Cardiac muscle cell (in vitro differentiated cells and primary cell): ENCODE data around the gene LRRC49. TPM values are rescaled to one million over a fixed set of nuclear protein-coding genes. Genes with fewer than 3 reads are reported as not detected.
A peak's percentile ranks its signal among the peaks of the same experiment; 100 is the strongest.

ENCODE experiments used
- DNase-seq, 2 donors: peaks; one replicate each; pipeline versions ENCODE4 v3.0.0 to v3.0.0-alpha.2; 2010 to 2017; ENCODE audit warnings: low read depth in 1 of 2, low spot score in 1 of 2
- H3K27ac ChIP-seq: fragments of 200-600 bp; sonication (generic); 2 replicates; pipeline ENCODE4 v1.5.1; 2016
- H3K27me3 ChIP-seq: fragments of 200-600 bp; sonication (generic); 2 replicates; pipeline ENCODE4 v1.6.0; 2016; ENCODE audit warnings: control low read depth
- H3K36me3 ChIP-seq: fragments of 200-600 bp; sonication (generic); 2 replicates; pipeline ENCODE4 v1.5.1; 2016; ENCODE audit warnings: control low read depth
- H3K4me1 ChIP-seq: fragments of 200-600 bp; sonication (generic); 2 replicates; pipeline ENCODE4 v1.8.1; 2017; ENCODE audit warnings: low read depth, mild to moderate bottlenecking, mixed run types
- H3K4me3 ChIP-seq: fragments of 200-600 bp; sonication (generic); 2 replicates; pipeline ENCODE4 v1.5.1; 2016; ENCODE audit warnings: mild to moderate bottlenecking
- H3K9me3 ChIP-seq: fragments of 200-600 bp; sonication (generic); 2 replicates; pipeline ENCODE4 v1.5.1; 2017; ENCODE audit warnings: low read depth, mild to moderate bottlenecking, control low read depth
- CTCF ChIP-seq: IDR thresholded peaks from 2 replicates; pipeline ENCODE4 v1.5.1; 2012; ENCODE audit warnings: low read depth, mild to moderate bottlenecking, low read length
- polyA plus RNA-seq: library from polyadenylated mRNA; unstranded; fragments of >200 nt; fragmentation: Nextera tagmentation; extraction: Ambion mirVana; gene quantifications from 2 replicates; pipeline ENCODE4 v1.2.1, GENCODE V29; 2016
- total RNA-seq: library from RNA; depleted of rRNA; stranded (reverse); fragments of >200 nt; gene quantifications from 2 replicates; pipeline ENCODE4 v1.2.3, GENCODE V29; 2016

LRRC49 gene
- total and polyA plus RNA-seq, 2 experiments from 2014 or later, result 11.6 to 12.5 TPM

DNA sequence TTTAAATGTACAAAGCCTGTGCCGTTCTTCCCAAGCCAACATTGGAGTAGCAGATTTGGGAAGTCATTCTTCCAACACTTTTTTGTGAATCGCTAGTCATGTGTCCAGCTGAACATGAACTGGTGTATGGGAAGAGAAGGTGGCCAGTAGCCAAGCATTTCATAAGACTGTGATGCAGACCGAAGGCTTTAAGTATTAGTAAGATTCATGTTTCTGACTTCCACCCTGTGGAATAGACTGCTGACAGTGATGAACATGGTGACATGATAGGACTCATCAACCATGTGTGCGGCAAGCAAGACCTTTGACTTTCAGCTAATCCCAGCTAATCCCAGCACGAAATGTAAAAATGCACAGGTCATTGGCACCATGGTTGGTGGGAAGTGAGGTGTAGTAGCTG is 174.4 kb downstream of the LRRC49 start:
- no peaks in the 10 kb centered on the region for H3K36me3 ChIP-seq
- H3K27me3 ChIP-seq, result no peaks in the 10 kb centered on the region
- H3K4me1 ChIP-seq, result no peaks in the 10 kb centered on the region
- DNase-seq, result peak in 1 of 2 donors; percentile 92
- H3K4me3 ChIP-seq, result no peak overlapping the region
- no peak overlapping the region for H3K27ac ChIP-seq
- TF ChIP-seq CTCF, result no peak
- no peaks in the 10 kb centered on the region for H3K9me3 ChIP-seq

DNA sequence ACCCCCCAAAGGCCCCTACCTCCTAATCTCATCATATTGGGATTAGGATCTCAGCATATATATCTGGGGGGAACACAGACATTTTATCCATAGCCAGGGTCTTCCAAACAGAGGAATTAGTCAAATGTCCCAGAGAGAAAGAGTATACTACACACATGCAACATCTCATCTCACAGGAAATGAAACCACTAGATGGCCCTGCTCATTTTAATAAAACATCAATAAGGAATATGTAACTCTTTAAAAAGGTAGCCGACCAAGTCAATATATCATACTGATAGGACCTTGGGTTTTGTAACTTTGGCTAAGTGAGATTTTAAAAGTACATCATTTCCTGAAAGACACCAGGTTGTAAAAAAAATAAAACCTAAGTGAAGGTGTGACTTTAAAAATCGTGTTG is 177.1 kb downstream of the LRRC49 start:
- H3K36me3 ChIP-seq, result no peaks in the 10 kb centered on the region
- DNase-seq, result no peak
- H3K9me3 ChIP-seq, result no peaks in the 10 kb centered on the region
- no peak overlapping the region for H3K27ac ChIP-seq
- H3K4me1 ChIP-seq, result no peaks in the 10 kb centered on the region
- TF ChIP-seq CTCF, result no peak
- no peaks in the 10 kb centered on the region for H3K27me3 ChIP-seq
- no peak overlapping the region for H3K4me3 ChIP-seq

- DNase-seq, result no peak
- Histone ChIP-seq H3K4me3 (no peak overlapping the region), H3K36me3 (no peaks in the 10 kb centered on the region), H3K4me1 (no peaks in the 10 kb centered on the region), H3K27ac (no peak overlapping the region), H3K27me3 (no peaks in the 10 kb centered on the region), H3K9me3 (no peaks in the 10 kb centered on the region)
- no peak for TF ChIP-seq CTCF
Observed at GRCh38 chr15:71071529-71071928, 178.9 kb downstream of the LRRC49 start.

DNA sequence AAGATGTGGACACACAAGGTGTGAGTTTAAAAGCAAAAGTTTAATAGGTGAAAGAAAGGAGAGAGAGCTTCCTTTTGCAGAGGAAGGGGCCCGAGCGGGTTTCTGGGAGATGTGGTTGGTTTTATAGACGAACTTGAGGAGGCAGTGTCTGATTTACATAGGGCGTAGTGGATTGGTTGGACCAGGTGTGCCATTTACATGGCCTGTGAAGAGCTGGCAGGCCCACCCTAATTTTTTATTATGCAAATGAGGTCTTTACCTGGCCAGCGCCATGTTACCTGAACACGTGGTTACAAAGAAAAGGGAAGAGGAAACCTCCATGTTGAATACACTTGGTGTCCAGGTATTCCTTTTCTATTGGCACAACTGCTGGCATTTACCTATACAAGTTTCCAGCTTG is 179.8 kb downstream of the LRRC49 start:
- Histone ChIP-seq H3K27me3 (no peaks in the 10 kb centered on the region), H3K4me3 (no peak overlapping the region), H3K36me3 (no peaks in the 10 kb centered on the region), H3K4me1 (no peaks in the 10 kb centered on the region), H3K9me3 (no peaks in the 10 kb centered on the region), H3K27ac (no peak overlapping the region)
- TF ChIP-seq CTCF, result no peak
- no peak for DNase-seq

- no peak for TF ChIP-seq CTCF
- no peaks in the 10 kb centered on the region for H3K36me3 ChIP-seq
- no peaks in the 10 kb centered on the region for H3K4me1 ChIP-seq
- no peak for DNase-seq
- no peaks in the 10 kb centered on the region for H3K27me3 ChIP-seq
- H3K27ac ChIP-seq, result no peak overlapping the region
- H3K4me3 ChIP-seq, result no peak overlapping the region
- H3K9me3 ChIP-seq, result no peaks in the 10 kb centered on the region
Observed at GRCh38 chr15:71078506-71079207, 186.0 kb downstream of the LRRC49 start.
